ENCODE data around the gene NPC1L1. TPM values are rescaled to one million over a fixed set of nuclear protein-coding genes. Genes with fewer than 3 reads are reported as not detected.

The NPC1L1 gene
- total and polyA plus RNA-seq, 2 of the 4 experiments (the other 2 are of a cell fraction), result 0.07 TPM; not detected in 1

GRCh38 chr7:44508328-44509030 lies 32.7 kb downstream of the NPC1L1 start:
- no peak overlapping the region for H4K5ac ChIP-seq (ENCODE audit: low read depth, low read length)
- H2AK5ac ChIP-seq (ENCODE audit: low read depth, low read length), result no peak overlapping the region
- H3K56ac ChIP-seq (ENCODE audit: extremely low read depth, insufficient read depth, low read length), result no peak overlapping the region
- H2BK20ac ChIP-seq (ENCODE audit: low read depth, low read length), result no peak overlapping the region
- H3K4me1 ChIP-seq (ENCODE audit: control insufficient read depth, insufficient read depth, low read length), result no peaks in the 10 kb centered on the region
- H2BK120ac ChIP-seq (ENCODE audit: low read depth, low read length), result no peak overlapping the region
- H3K4ac ChIP-seq (ENCODE audit: low read depth, low read length), result no peak overlapping the region
- ChIA-PET CTCF (no interaction called here), POLR2A (ENCODE audit: unreplicated experiment) (no interaction called here)
- no peak overlapping the region for H3K18ac ChIP-seq (ENCODE audit: low read depth, low read length)
- peaks cover 22% of the 10 kb centered on the region for H3K27me3 ChIP-seq (ENCODE audit: control insufficient read depth, insufficient read depth, low read length)
- no peak overlapping the region for H2AK9ac ChIP-seq (replicated peaks; ENCODE audit: low read depth, low read length, poor library complexity)
- TF ChIP-seq CHD1 (IDR thresholded peaks at IDR 0.05; ENCODE audit: low read depth, low read length) (no peak), MAZ (IDR thresholded peaks at IDR 0.05; ENCODE audit: borderline replicate concordance, low read depth, low read length) (no peak), CTCF (conservative IDR thresholded peaks at IDR 0.05; ENCODE audit: low read depth, low read length) (no peak), ELK1 (IDR thresholded peaks at IDR 0.05; ENCODE audit: borderline replicate concordance, low read depth, low read length) (no peak), USF2 (IDR thresholded peaks at IDR 0.05; ENCODE audit: low read depth, low read length) (no peak), CEBPB (IDR thresholded peaks at IDR 0.05; ENCODE audit: low read depth, low read length) (no peak), RCOR1 (IDR thresholded peaks at IDR 0.05; ENCODE audit: insufficient replicate concordance, low read length) (no peak), SMC3 (IDR thresholded peaks at IDR 0.05; ENCODE audit: low read depth, low read length) (no peak), NFE2L2 (IDR thresholded peaks at IDR 0.05; ENCODE audit: low read depth, low read length) (no peak)
- no peak overlapping the region for H3K14ac ChIP-seq (replicated peaks; ENCODE audit: low read depth, low read length)
- no peaks in the 10 kb centered on the region for H3K36me3 ChIP-seq (ENCODE audit: control insufficient read depth, insufficient read depth, low read length)
- H3K9ac ChIP-seq (ENCODE audit: low read depth, low read length), result no peak overlapping the region
- no peaks in the 10 kb centered on the region for H3K79me1 ChIP-seq (ENCODE audit: low read depth in 1 of 2, low read length in 2 of 2)
- WGBS, 2 experiments (ENCODE audit: extremely low coverage in 2 of 2, insufficient read length in 1 of 2), result no CpG with 5 or more reads among the region's 2 CpGs
- peaks cover 7% of the 10 kb centered on the region for H3K9me3 ChIP-seq (ENCODE audit: control insufficient read depth, insufficient read depth, low read length)
- H4K8ac ChIP-seq (ENCODE audit: low read depth in 2 of 2, low read length in 2 of 2), result no peak overlapping the region
- H3K4me2 ChIP-seq (ENCODE audit: low read depth, low read length), result no peak overlapping the region
- dilution Hi-C loops (cut with HindIII; ENCODE audit: low sequenced_read_pairs, unreplicated experiment) (no loop called here), in situ Hi-C loops (cut with MboI; ENCODE audit: low sequenced_read_pairs) (no loop called here), intact Hi-C loops (cut with micrococcal nuclease) (no loop called here)
- no peak overlapping the region for H3K27ac ChIP-seq (ENCODE audit: insufficient read depth, low read length)
- H2BK5ac ChIP-seq (ENCODE audit: low read depth, low read length, poor library complexity, severe bottlenecking), result no peak overlapping the region
- H3K9me1 ChIP-seq (ENCODE audit: insufficient read depth, low read length), result no peaks in the 10 kb centered on the region
- no peak overlapping the region for H4K91ac ChIP-seq (ENCODE audit: insufficient read depth, low read depth, low read length)
- no peak overlapping the region for H3K4me3 ChIP-seq (ENCODE audit: insufficient read depth, low read depth, low read length)
- ATAC-seq (ENCODE audit: low read depth) (no peak), DNase-seq (no peak)
- H2AFZ ChIP-seq (replicated peaks; ENCODE audit: low read length, poor library complexity), result no peak overlapping the region
- H3K23ac ChIP-seq (ENCODE audit: low read depth, low read length), result no peak overlapping the region
- no TSS peak for BruUV-seq (replicated peaks)
- no peak overlapping the region for H2BK15ac ChIP-seq (ENCODE audit: low read depth, low read length)
- no peaks in the 10 kb centered on the region for H4K20me1 ChIP-seq (ENCODE audit: insufficient read depth, low read length)
